ENCODE results near the gene SPIRE2. TPM values are rescaled to one million over a fixed set of nuclear protein-coding genes. Genes with fewer than 3 reads are reported as not detected.

The SPIRE2 gene
- total and polyA plus RNA-seq, 2 of the 4 experiments (the other 2 are of a cell fraction), result 0.72 to 1.9 TPM

DNA sequence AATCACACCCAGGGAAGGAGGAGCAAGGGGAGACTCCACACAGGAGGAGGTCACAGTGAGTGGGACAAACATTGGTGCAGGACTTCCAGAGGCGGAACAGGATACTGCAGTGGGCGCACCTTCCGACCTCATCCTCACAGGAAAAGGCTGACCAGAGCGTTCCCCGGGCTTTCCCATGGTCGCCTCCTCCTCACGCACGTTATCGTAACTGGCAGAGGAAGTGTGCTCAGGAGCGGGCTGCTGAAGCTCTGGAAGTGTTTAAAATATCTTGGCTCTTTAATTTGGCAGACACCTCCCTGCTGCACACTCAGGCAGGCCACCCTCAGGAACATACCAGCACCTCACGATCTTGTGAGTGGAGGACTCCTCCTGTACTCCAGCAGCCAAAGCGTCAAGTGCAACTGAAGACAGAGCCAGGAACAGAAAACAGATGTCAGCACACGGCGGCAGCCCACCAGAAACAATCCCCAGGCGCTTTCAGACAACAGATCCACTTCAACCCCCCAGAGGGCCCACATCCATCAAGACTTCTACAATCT is 29.4 kb upstream of the SPIRE2 start:
- Histone ChIP-seq H3K56ac (ENCODE audit: extremely low read depth, insufficient read depth, low read length) (no peak overlapping the region), H2AK5ac (ENCODE audit: low read depth, low read length) (no peak overlapping the region), H2BK120ac (ENCODE audit: low read depth, low read length) (no peak overlapping the region), H2BK15ac (ENCODE audit: low read depth, low read length) (no peak overlapping the region), H2BK5ac (ENCODE audit: low read depth, low read length, poor library complexity, severe bottlenecking) (no peak overlapping the region), H4K20me1 (ENCODE audit: insufficient read depth, low read length) (no peaks in the 10 kb centered on the region; the same call in 1 of the 2 replicates), H2AFZ (replicated peaks; ENCODE audit: low read length, poor library complexity) (no peak overlapping the region), H4K5ac (ENCODE audit: low read depth, low read length) (no peak overlapping the region), H3K4ac (ENCODE audit: low read depth, low read length) (no peak overlapping the region), H3K4me3 (ENCODE audit: insufficient read depth, low read depth, low read length) (no peak overlapping the region), H3K27me3 (ENCODE audit: control insufficient read depth, insufficient read depth, low read length) (no peaks in the 10 kb centered on the region), H3K14ac (replicated peaks; ENCODE audit: low read depth, low read length) (no peak overlapping the region), H3K4me2 (ENCODE audit: low read depth, low read length) (no peak overlapping the region), H4K8ac (ENCODE audit: low read depth in 2 of 2, low read length in 2 of 2) (no peak overlapping the region), H4K91ac (ENCODE audit: insufficient read depth, low read depth, low read length) (no peak overlapping the region), H3K9ac (ENCODE audit: low read depth, low read length) (no peak overlapping the region), H3K9me3 (ENCODE audit: control insufficient read depth, insufficient read depth, low read length) (no peaks in the 10 kb centered on the region), H3K9me1 (ENCODE audit: insufficient read depth, low read length) (no peaks in the 10 kb centered on the region; the same call in 1 of the 2 replicates), H3K18ac (ENCODE audit: low read depth, low read length) (no peak overlapping the region), H3K4me1 (ENCODE audit: control insufficient read depth, insufficient read depth, low read length) (no peaks in the 10 kb centered on the region), H3K36me3 (ENCODE audit: control insufficient read depth, insufficient read depth, low read length) (peaks cover 14% of the 10 kb centered on the region), H2AK9ac (replicated peaks; ENCODE audit: low read depth, low read length, poor library complexity) (no peak overlapping the region), H3K23ac (ENCODE audit: low read depth, low read length) (no peak overlapping the region), H3K79me1 (ENCODE audit: low read depth in 1 of 2, low read length in 2 of 2) (peaks cover 7 to 19% of the 10 kb centered on the region in 2 experiments), H2BK20ac (ENCODE audit: low read depth, low read length) (no peak overlapping the region), H3K27ac (ENCODE audit: insufficient read depth, low read length) (no peak overlapping the region)
- intact Hi-C loops (cut with micrococcal nuclease) (no loop called here), in situ Hi-C loops (cut with MboI; ENCODE audit: low sequenced_read_pairs) (no loop called here), dilution Hi-C loops (cut with HindIII; ENCODE audit: low sequenced_read_pairs, unreplicated experiment) (no loop called here)
- DNase-seq, result no peak
- no peak for ATAC-seq (ENCODE audit: low read depth)
- ChIA-PET CTCF (interaction anchor here (0.6 kb wide), 1 partner anchor 12 kb away, joined by 3 read pairs; no protein-coding TSS in a partner anchor), POLR2A (ENCODE audit: unreplicated experiment) (no interaction called here)
- TF ChIP-seq, protein P1, sequence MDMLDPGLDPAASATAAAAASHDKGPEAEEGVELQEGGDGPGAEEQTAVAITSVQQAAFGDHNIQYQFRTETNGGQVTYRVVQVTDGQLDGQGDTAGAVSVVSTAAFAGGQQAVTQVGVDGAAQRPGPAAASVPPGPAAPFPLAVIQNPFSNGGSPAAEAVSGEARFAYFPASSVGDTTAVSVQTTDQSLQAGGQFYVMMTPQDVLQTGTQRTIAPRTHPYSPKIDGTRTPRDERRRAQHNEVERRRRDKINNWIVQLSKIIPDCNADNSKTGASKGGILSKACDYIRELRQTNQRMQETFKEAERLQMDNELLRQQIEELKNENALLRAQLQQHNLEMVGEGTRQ (IDR thresholded peaks at IDR 0.05; ENCODE audit: low read depth, low read length), result no peak
- TF ChIP-seq NFE2L2 (IDR thresholded peaks at IDR 0.05; ENCODE audit: low read depth, low read length), result no peak
- no peak for TF ChIP-seq SMC3 (IDR thresholded peaks at IDR 0.05; ENCODE audit: low read depth, low read length)
- no peak for TF ChIP-seq RCOR1 (IDR thresholded peaks at IDR 0.05; ENCODE audit: insufficient replicate concordance, low read length)
- TF ChIP-seq CEBPB (IDR thresholded peaks at IDR 0.05; ENCODE audit: low read depth, low read length), result no peak
- TF ChIP-seq POLR2A (IDR thresholded peaks at IDR 0.05; ENCODE audit: low read depth, low read length), result no peak
- TF ChIP-seq MXI1 (IDR thresholded peaks at IDR 0.05; ENCODE audit: borderline replicate concordance, low read depth, low read length), result no peak
- no peak for TF ChIP-seq MAZ (IDR thresholded peaks at IDR 0.05; ENCODE audit: borderline replicate concordance, low read depth, low read length)
- TF ChIP-seq, protein P2, sequence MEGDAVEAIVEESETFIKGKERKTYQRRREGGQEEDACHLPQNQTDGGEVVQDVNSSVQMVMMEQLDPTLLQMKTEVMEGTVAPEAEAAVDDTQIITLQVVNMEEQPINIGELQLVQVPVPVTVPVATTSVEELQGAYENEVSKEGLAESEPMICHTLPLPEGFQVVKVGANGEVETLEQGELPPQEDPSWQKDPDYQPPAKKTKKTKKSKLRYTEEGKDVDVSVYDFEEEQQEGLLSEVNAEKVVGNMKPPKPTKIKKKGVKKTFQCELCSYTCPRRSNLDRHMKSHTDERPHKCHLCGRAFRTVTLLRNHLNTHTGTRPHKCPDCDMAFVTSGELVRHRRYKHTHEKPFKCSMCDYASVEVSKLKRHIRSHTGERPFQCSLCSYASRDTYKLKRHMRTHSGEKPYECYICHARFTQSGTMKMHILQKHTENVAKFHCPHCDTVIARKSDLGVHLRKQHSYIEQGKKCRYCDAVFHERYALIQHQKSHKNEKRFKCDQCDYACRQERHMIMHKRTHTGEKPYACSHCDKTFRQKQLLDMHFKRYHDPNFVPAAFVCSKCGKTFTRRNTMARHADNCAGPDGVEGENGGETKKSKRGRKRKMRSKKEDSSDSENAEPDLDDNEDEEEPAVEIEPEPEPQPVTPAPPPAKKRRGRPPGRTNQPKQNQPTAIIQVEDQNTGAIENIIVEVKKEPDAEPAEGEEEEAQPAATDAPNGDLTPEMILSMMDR (conservative IDR thresholded peaks at IDR 0.05; ENCODE audit: low read depth, low read length), result no peak
- TF ChIP-seq BHLHE40 (IDR thresholded peaks at IDR 0.05; ENCODE audit: low read depth, low read length), result no peak
- TF ChIP-seq, protein P3, sequence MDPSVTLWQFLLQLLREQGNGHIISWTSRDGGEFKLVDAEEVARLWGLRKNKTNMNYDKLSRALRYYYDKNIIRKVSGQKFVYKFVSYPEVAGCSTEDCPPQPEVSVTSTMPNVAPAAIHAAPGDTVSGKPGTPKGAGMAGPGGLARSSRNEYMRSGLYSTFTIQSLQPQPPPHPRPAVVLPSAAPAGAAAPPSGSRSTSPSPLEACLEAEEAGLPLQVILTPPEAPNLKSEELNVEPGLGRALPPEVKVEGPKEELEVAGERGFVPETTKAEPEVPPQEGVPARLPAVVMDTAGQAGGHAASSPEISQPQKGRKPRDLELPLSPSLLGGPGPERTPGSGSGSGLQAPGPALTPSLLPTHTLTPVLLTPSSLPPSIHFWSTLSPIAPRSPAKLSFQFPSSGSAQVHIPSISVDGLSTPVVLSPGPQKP (IDR thresholded peaks at IDR 0.05; ENCODE audit: borderline replicate concordance, low read depth, low read length), result no peak
- TF ChIP-seq CHD1 (IDR thresholded peaks at IDR 0.05; ENCODE audit: low read depth, low read length), result no peak
- no peak for TF ChIP-seq RAD21 (IDR thresholded peaks at IDR 0.05; ENCODE audit: low read length)
- TF ChIP-seq FOS (IDR thresholded peaks at IDR 0.05; ENCODE audit: low read depth, low read length), result no peak
- no peak for TF ChIP-seq MAFK (IDR thresholded peaks at IDR 0.05; ENCODE audit: low read depth, low read length)
- no TSS peak for BruUV-seq (replicated peaks)
- 57% methylated on average over 4 of the region's 15 CpGs; no CpG with 5 or more reads in 1 of the 2 experiments for WGBS, 2 experiments (ENCODE audit: extremely low coverage in 2 of 2, insufficient read length in 1 of 2)

All from IMR-90 (cell line).